ENCODE measurements around the gene SFI1.

The SFI1 gene

DNA sequence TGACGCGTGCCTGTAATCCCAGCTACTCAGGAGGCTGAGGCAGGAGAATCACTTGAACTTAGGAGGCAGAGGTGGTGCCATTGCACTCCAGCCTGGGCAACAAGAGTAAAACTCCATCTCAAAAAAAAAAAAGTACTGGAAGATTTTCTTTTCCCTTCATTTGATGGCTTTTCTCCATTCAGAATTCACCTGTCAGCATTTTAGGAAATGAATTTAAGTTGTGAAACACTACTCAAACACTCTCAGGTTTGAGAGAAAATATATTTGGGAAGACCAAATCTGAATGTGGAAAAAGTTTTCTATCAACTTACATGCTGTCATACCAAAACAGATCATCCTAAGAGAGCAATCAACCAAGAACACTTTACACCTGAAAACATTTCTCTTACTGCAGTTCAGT, 9.4 kb upstream of the SFI1 start:
- no peak for TF ChIP-seq CTCF (IDR thresholded peaks at IDR 0.05; ENCODE audit: extremely low read depth, insufficient read depth, missing control alignments)
- no peak for DNase-seq (ENCODE audit: low spot score)
- in situ Hi-C loops (cut with MboI; ENCODE audit: low pct_unique_long_range_greater_than_20kb, low sequenced_read_pairs, unreplicated experiment): no loop called here

- DNase-seq (ENCODE audit: low spot score): peak; percentile 30
These were observed 7.9 kb upstream of the SFI1 start for GRCh38 chr22:31488346-31488883.

DNA sequence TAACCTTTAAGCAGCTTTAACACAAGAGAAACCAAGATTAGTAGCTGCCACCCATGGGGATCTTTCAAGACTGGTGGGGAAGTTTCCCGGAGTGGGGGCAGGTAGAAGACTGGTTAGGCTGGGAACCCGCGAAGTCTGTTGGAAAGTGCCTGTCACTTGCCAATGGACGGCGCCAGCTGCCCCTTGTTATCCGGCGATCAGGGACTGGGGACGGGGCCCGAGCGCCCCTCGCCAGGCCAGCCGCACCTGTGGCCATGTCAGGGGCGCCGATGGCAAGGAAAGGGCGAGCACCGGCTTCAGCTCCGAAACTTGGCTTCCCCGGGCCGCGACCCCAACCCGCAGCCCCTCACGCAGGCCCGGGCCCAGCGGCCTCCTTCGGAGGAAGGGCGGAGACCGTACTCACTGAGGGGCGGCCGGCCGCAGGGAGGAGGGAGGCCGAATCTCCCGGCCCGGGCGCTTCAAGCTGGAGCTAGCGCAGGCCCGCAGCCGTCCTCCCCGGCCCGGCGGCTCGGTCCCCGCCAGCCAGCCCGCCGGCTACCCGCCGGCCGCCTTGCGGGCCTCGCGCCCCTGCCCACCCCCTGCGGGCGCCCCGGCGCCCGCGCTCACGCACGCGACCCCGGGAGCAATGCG, 7.2 kb upstream of the SFI1 start:
- TF ChIP-seq CTCF (IDR thresholded peaks at IDR 0.05; ENCODE audit: extremely low read depth, insufficient read depth, missing control alignments): no peak
- in situ Hi-C loops (cut with MboI; ENCODE audit: low pct_unique_long_range_greater_than_20kb, low sequenced_read_pairs, unreplicated experiment): no loop called here
- DNase-seq (ENCODE audit: low spot score): peak; percentile 55

More at GRCh38 chr22:31488346-31488883, 7.9 kb upstream of the SFI1 start:
- in situ Hi-C loops (cut with MboI; ENCODE audit: low pct_unique_long_range_greater_than_20kb, low sequenced_read_pairs, unreplicated experiment): no loop called here
- no peak for TF ChIP-seq CTCF (IDR thresholded peaks at IDR 0.05; ENCODE audit: extremely low read depth, insufficient read depth, missing control alignments)

- no peak for TF ChIP-seq CTCF (IDR thresholded peaks at IDR 0.05; ENCODE audit: extremely low read depth, insufficient read depth, missing control alignments)
- peak; percentile 94 for DNase-seq (ENCODE audit: low spot score)
- in situ Hi-C loops (cut with MboI; ENCODE audit: low pct_unique_long_range_greater_than_20kb, low sequenced_read_pairs, unreplicated experiment): no loop called here
These were observed 6.5 kb upstream of the SFI1 start, which contains the start of gene EIF4ENIF1 for GRCh38 chr22:31489632-31490495. EIF4ENIF1 (minus strand) TSS chr22:31489842; CDS start chr22:31488718, 1,124 bp downstream.

DNA sequence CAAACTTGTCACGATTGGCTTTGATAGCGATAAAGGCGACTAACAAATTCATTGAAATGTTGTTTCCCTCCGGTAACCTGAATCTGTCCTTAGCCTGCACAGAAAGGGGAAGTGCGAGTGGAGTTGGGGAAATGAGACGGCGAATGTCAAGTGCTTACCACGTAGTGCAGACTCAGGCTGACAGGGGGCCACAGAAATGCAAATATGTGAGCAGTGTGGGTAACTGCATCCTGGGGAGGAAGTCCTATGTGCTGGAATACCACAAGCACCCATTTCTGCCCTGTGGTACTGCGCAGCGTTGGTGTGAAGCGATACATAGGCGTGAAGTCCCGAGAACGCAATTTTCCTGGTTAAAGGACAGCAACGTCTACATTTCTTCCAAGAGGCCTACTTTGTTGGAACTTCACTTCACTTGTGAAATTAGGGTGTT, 5.8 kb upstream of the SFI1 start:
- no peak for TF ChIP-seq CTCF (IDR thresholded peaks at IDR 0.05; ENCODE audit: extremely low read depth, insufficient read depth, missing control alignments)
- DNase-seq (ENCODE audit: low spot score): peak; percentile 82
- in situ Hi-C loops (cut with MboI; ENCODE audit: low pct_unique_long_range_greater_than_20kb, low sequenced_read_pairs, unreplicated experiment): no loop called here

DNA sequence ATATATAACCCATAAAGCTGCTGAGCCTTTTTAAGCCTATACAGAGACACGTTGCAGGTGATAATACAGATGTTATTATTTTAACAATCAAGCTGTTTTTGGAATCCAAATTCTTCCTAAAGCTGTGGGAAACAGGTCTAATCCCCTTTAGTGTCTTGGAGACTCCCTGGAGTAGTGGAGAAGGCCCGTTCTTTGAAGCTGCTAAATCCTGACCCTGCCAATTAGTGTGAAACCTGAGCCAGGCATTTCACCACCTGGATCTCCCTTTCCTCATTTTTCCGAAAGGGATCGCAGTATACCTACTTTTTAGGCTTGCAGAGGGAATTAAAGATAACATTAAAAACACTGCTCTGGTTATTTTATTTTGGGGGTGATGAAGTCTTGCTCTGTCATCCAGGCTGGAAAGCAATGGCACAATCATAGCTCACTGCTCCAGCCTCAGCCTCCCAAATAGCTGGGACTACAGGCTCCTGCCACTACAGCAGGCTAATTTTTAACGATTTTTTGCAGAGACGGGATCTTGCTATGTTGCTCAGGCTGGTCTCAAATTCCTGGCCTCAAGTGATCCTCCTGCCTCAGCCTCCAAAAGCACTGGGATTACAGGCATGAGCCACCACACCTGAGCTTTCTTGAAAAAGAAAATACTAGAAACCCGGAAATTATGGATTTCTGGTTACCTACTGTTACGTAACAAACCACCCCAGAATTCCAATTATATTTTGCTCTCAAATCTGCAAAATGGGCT, 4.9 kb upstream of the SFI1 start:
- in situ Hi-C loops (cut with MboI; ENCODE audit: low pct_unique_long_range_greater_than_20kb, low sequenced_read_pairs, unreplicated experiment): no loop called here

More for the DNA sequence above, 4.9 kb upstream of the SFI1 start:
- no peak for TF ChIP-seq CTCF (IDR thresholded peaks at IDR 0.05; ENCODE audit: extremely low read depth, insufficient read depth, missing control alignments)
- no peak for DNase-seq (ENCODE audit: low spot score)

Data from GM13977 (cell line).